Endothelial cell of umbilical vein (primary cell): Measurements from ENCODE around the gene CEBPZOS. TPM values are rescaled to one million over a fixed set of nuclear protein-coding genes. Genes with fewer than 3 reads are reported as not detected.

Experiments
- BruUV-seq: library from RNA; stranded (reverse); fragments of 400-500 nt; replicated peaks from 2 replicates; lab custom pipeline; 2021; lab: Mats Ljungman, UMichigan
- CTCF ChIA-PET: fragments of 300-600, 350-600 bp; sonication (Branson Sonifier 250); formaldehyde crosslinking; loops from one replicate; lab custom pipeline; 2021; ENCODE audit warnings: antibody characterized with exemption, inconsistent platforms; lab: Charles Lee
- POLR2A ChIA-PET: fragments of 300-600, 350-600 bp; sonication (Branson Sonifier 250); formaldehyde crosslinking; loops from one replicate; lab custom pipeline; 2021; ENCODE audit warnings: antibody characterized with exemption, inconsistent platforms; lab: Charles Lee
- DNase-seq: peaks from one replicate; pipeline ENCODE4 v3.0.0-alpha.2; 2011; ENCODE audit warnings: low read depth, low spot score
- FAIRE-seq: peaks from 2 replicates; lab custom pipeline; 2011; peaks lifted over from hg19 to GRCh38; lab: Jason Lieb, UNC
- H2AFZ ChIP-seq: 2 replicates; pipeline ENCODE4 v1.6.0; 2012; ENCODE audit warnings: low read depth, low read length, control low read depth, inconsistent platforms
- H3K27ac ChIP-seq: 2 replicates; pipeline ENCODE4 v1.5.1; 2011; ENCODE audit warnings: low read depth, mild to moderate bottlenecking, control low read depth, low read length, moderate library complexity; ENCODE audit not compliant: insufficient read depth
- H3K27me3 ChIP-seq, 2 experiments: 2 replicates each; pipeline versions ENCODE4 v1.6.0 to v1.6.1; 2011; ENCODE audit warnings: low read length in 2 of 2, mixed read lengths in 1 of 2; ENCODE audit not compliant: control insufficient read depth in 2 of 2, insufficient read depth in 2 of 2
- H3K36me3 ChIP-seq, 2 experiments: 2 replicates in 1 of 2; 3 replicates in 1 of 2; pipeline ENCODE4 v1.5.1; 2011; ENCODE audit warnings: low read length in 2 of 2, mild to moderate bottlenecking in 1 of 2, moderate library complexity in 1 of 2; ENCODE audit not compliant: control insufficient read depth in 2 of 2, insufficient read depth in 2 of 2; ENCODE audit errors: extremely low read depth in 1 of 2
- H3K4me1 ChIP-seq: 3 replicates; pipeline ENCODE4 v1.5.1; 2011; ENCODE audit warnings: mild to moderate bottlenecking, low read length; ENCODE audit not compliant: control insufficient read depth, insufficient read depth; ENCODE audit errors: extremely low read depth
- H3K4me2 ChIP-seq: 2 replicates; pipeline ENCODE4 v1.6.1; 2011; ENCODE audit warnings: low read length, control low read depth, mixed read lengths; ENCODE audit not compliant: insufficient read depth
- H3K4me3 ChIP-seq, 3 experiments: fragments of 200-600 bp in 1 of 3; sonication (generic), shearing (Covaris generic) in 1 of 3; replicated peaks in 1 of 3; 2 replicates each; pipeline ENCODE4 v1.5.1; 2011 to 2016; ENCODE audit warnings: control low read depth in 3 of 3, low read length in 3 of 3, mild to moderate bottlenecking in 2 of 3, inconsistent platforms in 1 of 3, low read depth in 1 of 3, moderate library complexity in 1 of 3; ENCODE audit not compliant: insufficient read depth in 1 of 3
- H3K79me2 ChIP-seq: 2 replicates; pipeline ENCODE4 v1.6.0; 2012; ENCODE audit warnings: low read length, inconsistent platforms; ENCODE audit not compliant: control insufficient read depth, insufficient read depth
- H3K9ac ChIP-seq: replicated peaks from 2 replicates; pipeline ENCODE3; 2011; ENCODE audit warnings: low read length, control low read depth; ENCODE audit not compliant: insufficient read depth; ENCODE audit errors: extremely low read depth
- H3K9me1 ChIP-seq: replicated peaks from 3 replicates; pipeline ENCODE4 v1.6.0; 2011; ENCODE audit warnings: mild to moderate bottlenecking, low read length; ENCODE audit not compliant: control insufficient read depth, insufficient read depth; ENCODE audit errors: extremely low read depth
- H3K9me3 ChIP-seq: replicated peaks from 2 replicates; pipeline ENCODE4 v1.5.1; 2012; ENCODE audit warnings: low read length, inconsistent platforms; ENCODE audit not compliant: control insufficient read depth, insufficient read depth
- H4K20me1 ChIP-seq: replicated peaks from 2 replicates; pipeline ENCODE3; 2011; ENCODE audit warnings: mild to moderate bottlenecking, low read length; ENCODE audit not compliant: control insufficient read depth, insufficient read depth; ENCODE audit errors: extremely low read depth
- EZH2 ChIP-seq: IDR thresholded peaks from 2 replicates; pipeline ENCODE4 v1.6.1; 2012; ENCODE audit warnings: borderline replicate concordance, low read depth, mild to moderate bottlenecking, moderate library complexity, low read length, inconsistent platforms; ENCODE audit not compliant: severe bottlenecking
- FOS ChIP-seq: IDR thresholded peaks from 2 replicates; pipeline ENCODE4 v1.6.1; 2011; ENCODE audit warnings: mild to moderate bottlenecking, low read length, moderate library complexity, borderline replicate concordance; ENCODE audit not compliant: insufficient read depth
- GATA2 ChIP-seq: IDR thresholded peaks from 2 replicates; pipeline ENCODE4 v1.7.0; 2011; ENCODE audit warnings: low read depth, mild to moderate bottlenecking, moderate library complexity, mixed read lengths, low read length; ENCODE audit not compliant: insufficient read length, insufficient read depth
- JUN ChIP-seq: IDR thresholded peaks from 2 replicates; pipeline ENCODE4 v1.6.1; 2011; ENCODE audit warnings: borderline replicate concordance, low read depth; ENCODE audit not compliant: insufficient read length, insufficient read depth
- MAX ChIP-seq: IDR thresholded peaks from 2 replicates; pipeline ENCODE4 v1.6.1; 2011; ENCODE audit not compliant: insufficient read depth, insufficient read length
- MYC ChIP-seq: IDR thresholded peaks from one replicate; pipeline ENCODE4 v1.6.1; 2011; ENCODE audit warnings: mild to moderate bottlenecking, low read depth, low read length
- POLR2A ChIP-seq: IDR thresholded peaks from 2 replicates; pipeline ENCODE4 v1.6.1; 2012; ENCODE audit warnings: low read depth, mild to moderate bottlenecking, control low read depth, low read length
- POLR2AphosphoS5 ChIP-seq: IDR thresholded peaks from 2 replicates; pipeline ENCODE4 v1.6.1; 2012; ENCODE audit warnings: low read depth, mild to moderate bottlenecking, control low read depth, low read length, moderate library complexity; ENCODE audit not compliant: insufficient read depth
- dilution Hi-C: fragments of 300-500 bp; cut with MboI; formaldehyde crosslinking; loops from one replicate; pipeline ENCODE4 v1.15.0; 2019; ENCODE audit warnings: low sequenced_read_pairs; ENCODE audit not compliant: extremely low pct_ligation_motif_present
- intact Hi-C: fragments of 100-400 bp; cut with micrococcal nuclease; formaldehyde crosslinking; loops from one replicate; pipeline ENCODE4 v1.10.0; 2022
- polyA plus RNA-seq, 4 experiments: library from polyadenylated mRNA; depleted of rRNA in 3 of 4; stranded (reverse) in 3 of 4; unstranded in 1 of 4; fragments of >200 nt; gene quantifications; 2 replicates each; pipeline versions ENCODE4 v1.2.1 to v1.2.3, GENCODE V29; 2011 to 2012; ENCODE audit warnings: missing spikeins in 1 of 4
- total RNA-seq: library from RNA; stranded (reverse); gene quantifications from 2 replicates; pipeline ENCODE4 v1.2.3, GENCODE V29; 2021
- TF ChIP-seq, protein P1 (sequence below), 2 donors: IDR thresholded peaks; 1 replicate in 1 of 2; 2 replicates in 1 of 2; pipeline ENCODE4 v1.5.1; 2011; ENCODE audit warnings: low read length in 2 of 2, mild to moderate bottlenecking in 2 of 2, moderate library complexity in 2 of 2, control low read depth in 1 of 2, inconsistent platforms in 1 of 2, low read depth in 1 of 2; ENCODE audit not compliant: insufficient read depth in 1 of 2; ENCODE audit errors: extremely low read depth in 1 of 2

Gene CEBPZOS
- total and polyA plus RNA-seq, 2 donors (not counting 3 experiments of a cell fraction or from before 2014, with no cell fraction given), result 29.1 to 36.3 TPM

- no peak overlapping the region for H3K9ac ChIP-seq
- H3K79me2 ChIP-seq, result peaks cover 25% of the 10 kb centered on the region
- intact Hi-C loops, result no loop called here
- H3K4me1 ChIP-seq, result no peaks in the 10 kb centered on the region
- no peak for FAIRE-seq
- peaks cover 2 to 20% of the 10 kb centered on the region in 2 experiments for H3K36me3 ChIP-seq
- H3K27me3 ChIP-seq, result no peaks in the 10 kb centered on the region
- no peak overlapping the region for H2AFZ ChIP-seq
- dilution Hi-C loops, result no loop called here
- H3K9me3 ChIP-seq, result no peaks in the 10 kb centered on the region
- H4K20me1 ChIP-seq, result no peaks in the 10 kb centered on the region
- no peak for DNase-seq
- no TSS peak for BruUV-seq
- ChIA-PET CTCF (interaction anchor here (1.0 to 1.4 kb wide), 4 partner anchors 8 to 43 kb away, joined by 3 to 5 read pairs (median 4); no protein-coding TSS in a partner anchor), POLR2A (interaction anchor here (0.6 kb wide), 1 partner anchor 87 kb away, joined by 3 read pairs; no protein-coding TSS in a partner anchor)
- TF ChIP-seq GATA2 (no peak), POLR2AphosphoS5 (no peak), JUN (no peak), MAX (no peak), EZH2 (no peak), MYC (no peak), FOS (no peak), POLR2A (no peak)
- TF ChIP-seq, protein P1, sequence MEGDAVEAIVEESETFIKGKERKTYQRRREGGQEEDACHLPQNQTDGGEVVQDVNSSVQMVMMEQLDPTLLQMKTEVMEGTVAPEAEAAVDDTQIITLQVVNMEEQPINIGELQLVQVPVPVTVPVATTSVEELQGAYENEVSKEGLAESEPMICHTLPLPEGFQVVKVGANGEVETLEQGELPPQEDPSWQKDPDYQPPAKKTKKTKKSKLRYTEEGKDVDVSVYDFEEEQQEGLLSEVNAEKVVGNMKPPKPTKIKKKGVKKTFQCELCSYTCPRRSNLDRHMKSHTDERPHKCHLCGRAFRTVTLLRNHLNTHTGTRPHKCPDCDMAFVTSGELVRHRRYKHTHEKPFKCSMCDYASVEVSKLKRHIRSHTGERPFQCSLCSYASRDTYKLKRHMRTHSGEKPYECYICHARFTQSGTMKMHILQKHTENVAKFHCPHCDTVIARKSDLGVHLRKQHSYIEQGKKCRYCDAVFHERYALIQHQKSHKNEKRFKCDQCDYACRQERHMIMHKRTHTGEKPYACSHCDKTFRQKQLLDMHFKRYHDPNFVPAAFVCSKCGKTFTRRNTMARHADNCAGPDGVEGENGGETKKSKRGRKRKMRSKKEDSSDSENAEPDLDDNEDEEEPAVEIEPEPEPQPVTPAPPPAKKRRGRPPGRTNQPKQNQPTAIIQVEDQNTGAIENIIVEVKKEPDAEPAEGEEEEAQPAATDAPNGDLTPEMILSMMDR (IDR thresholded peaks at IDR 0.05; ENCODE audit: extremely low read depth in 1 of 2, insufficient read depth in 1 of 2, low read depth in 1 of 2, low read length in 2 of 2), result no peak
- no peak overlapping the region for H3K27ac ChIP-seq
- H3K9me1 ChIP-seq, result no peaks in the 10 kb centered on the region
- no peak overlapping the region for H3K4me2 ChIP-seq
- no peak overlapping the region for H3K4me3 ChIP-seq
Observed at GRCh38 chr2:37211939-37212338, 15.6 kb downstream of the CEBPZOS start.
